NOMO-1 (cell line): ENCODE measurements around the gene SPTAN1.

Experiments used
- DNase-seq, 2 experiments: peaks; one replicate each; lab custom pipeline; 2025; ENCODE audit not compliant: unreplicated experiment in 2 of 2; lab: John Stamatoyannopoulos, UW

SPTAN1 gene

DNA sequence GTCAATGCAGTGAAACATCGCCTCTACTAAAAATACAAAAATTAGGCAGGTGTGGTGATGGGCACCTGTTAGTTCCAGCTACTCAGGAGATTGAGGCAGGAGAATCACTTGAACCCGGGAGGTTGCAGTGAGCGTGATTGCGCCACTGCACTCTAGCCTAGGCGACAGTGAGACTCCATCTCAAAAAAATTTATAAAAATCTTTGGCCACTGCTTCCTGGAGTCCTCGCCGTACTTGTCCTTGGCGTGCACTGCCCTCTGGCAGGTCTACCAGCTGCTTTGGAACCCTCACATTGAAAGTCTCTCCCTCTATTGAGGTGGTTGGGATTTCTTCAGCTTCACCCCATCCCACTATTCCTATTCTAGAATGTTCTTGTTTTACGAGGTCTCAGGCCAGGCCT, 79.2 kb downstream of the SPTAN1 start:
- DNase-seq = no peak

DNA sequence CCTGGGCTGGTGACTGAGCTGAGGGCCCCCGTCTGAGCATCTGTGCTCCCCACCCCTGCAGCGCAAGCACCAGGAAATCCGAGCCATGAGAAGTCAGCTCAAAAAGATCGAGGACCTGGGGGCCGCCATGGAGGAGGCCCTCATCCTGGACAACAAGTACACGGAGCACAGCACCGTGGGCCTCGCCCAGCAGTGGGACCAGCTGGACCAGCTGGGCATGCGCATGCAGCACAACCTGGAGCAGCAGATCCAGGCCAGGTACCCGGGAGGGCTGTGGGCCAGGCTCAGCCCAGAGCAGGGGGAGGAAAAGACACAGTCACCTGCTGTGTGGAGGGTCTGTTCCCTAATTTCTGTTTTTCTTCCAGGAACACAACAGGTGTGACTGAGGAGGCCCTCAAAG, 79.7 kb downstream of the SPTAN1 start:
- DNase-seq = no peak

DNA sequence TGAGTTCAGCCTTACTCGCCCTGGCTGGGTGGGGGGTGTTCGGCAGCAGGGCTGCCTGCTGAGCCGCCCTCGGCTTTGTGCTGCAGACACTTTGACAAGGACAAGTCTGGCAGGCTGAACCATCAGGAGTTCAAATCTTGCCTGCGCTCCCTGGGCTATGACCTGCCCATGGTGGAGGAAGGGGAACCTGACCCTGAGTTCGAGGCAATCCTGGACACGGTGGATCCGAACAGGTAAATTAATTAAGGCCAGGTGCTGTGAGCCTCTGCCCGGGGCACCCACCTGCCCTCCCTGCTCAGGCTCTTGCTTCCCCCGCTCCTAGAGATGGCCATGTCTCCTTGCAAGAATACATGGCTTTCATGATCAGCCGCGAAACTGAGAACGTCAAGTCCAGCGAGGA, 80.1 kb downstream of the SPTAN1 start:
- no peak for DNase-seq

DNA sequence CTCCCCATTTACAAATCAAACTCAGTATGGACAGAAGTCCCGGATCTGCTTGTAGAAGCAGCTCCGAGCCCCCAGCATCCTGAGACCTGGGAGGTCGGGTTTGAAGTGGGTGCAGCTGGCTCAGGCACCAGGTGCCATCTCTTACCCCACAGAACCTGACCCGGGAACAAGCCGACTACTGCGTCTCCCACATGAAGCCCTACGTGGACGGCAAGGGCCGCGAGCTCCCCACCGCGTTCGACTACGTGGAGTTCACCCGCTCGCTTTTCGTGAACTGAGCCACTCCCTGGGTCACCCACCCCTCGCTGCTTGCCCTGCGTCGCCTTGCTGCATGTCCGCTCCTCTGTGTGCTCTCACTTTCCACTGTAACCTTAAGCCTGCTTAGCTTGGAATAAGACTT, 80.7 kb downstream of the SPTAN1 start:
- DNase-seq = no peak

DNA sequence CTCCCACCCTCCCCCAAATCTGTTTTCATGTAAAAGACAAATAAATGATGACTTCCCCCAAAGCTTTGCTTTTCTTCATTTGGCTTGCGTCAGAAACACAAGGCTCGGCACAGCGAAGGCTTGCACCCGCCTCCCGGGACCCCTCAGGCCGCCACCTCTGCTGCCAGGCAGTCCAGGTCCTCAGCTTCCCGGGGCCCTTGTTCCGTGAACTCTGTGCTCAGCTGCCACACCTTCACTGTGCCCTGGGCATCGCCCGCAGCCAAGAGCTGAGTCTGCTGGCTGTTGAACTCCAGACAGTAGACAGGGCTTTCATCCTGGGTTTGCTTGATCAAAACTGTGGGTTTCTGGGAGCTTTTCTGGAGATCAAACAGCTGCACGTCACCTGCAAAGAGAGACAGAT, 81.2 kb downstream of the SPTAN1 start:
- DNase-seq = no peak

DNA sequence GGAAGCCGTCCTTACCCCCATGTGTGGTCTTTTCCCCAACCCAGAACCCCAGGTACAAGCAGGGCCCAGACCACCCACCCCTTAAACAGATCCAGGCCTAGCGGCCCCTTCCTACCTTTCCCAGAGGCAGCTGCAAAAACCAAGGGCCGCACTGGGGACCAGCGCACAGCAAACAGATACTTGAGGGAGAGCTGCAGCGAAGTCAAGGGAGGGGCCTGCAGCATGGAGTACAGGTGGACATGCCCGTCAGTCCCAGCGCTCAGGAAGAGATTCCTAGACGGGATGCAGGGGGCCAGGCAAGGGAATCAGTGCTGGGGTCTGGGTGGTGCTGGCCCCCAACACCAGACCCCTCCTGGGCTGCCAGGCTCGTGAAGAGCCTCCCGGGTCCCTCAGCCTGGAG, 81.7 kb downstream of the SPTAN1 start:
- DNase-seq = no peak

DNA sequence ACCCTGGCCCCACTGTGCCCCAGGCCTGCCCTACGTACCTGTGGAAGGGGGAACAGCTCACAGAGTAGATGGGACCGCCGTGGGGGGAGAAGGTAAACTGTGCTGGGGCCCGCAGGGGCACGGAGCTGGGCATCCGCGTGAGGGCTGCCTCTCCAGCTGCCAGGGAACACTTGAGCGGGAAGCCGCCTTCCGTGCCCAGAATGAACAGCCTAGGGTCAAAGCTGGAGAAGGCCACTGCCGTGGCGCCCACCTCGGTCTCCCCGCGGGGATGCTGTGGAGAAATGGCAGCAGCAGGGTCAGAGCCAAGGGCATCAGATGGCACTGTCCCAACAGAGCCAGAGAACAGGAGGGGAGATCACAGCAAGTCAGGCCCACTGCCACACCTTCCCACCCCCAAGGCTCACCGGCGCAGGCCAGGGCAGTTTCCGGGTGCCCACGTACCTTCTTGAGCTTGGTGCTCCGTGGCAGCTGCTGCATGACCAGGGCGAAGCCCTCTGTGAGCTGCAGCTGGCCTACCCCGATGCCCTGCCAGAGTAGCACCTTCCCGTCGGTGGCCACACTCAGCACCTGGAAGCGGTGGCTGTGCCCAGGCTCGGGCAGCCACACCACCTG, 82.4 kb downstream of the SPTAN1 start:
- no peak for DNase-seq

DNA sequence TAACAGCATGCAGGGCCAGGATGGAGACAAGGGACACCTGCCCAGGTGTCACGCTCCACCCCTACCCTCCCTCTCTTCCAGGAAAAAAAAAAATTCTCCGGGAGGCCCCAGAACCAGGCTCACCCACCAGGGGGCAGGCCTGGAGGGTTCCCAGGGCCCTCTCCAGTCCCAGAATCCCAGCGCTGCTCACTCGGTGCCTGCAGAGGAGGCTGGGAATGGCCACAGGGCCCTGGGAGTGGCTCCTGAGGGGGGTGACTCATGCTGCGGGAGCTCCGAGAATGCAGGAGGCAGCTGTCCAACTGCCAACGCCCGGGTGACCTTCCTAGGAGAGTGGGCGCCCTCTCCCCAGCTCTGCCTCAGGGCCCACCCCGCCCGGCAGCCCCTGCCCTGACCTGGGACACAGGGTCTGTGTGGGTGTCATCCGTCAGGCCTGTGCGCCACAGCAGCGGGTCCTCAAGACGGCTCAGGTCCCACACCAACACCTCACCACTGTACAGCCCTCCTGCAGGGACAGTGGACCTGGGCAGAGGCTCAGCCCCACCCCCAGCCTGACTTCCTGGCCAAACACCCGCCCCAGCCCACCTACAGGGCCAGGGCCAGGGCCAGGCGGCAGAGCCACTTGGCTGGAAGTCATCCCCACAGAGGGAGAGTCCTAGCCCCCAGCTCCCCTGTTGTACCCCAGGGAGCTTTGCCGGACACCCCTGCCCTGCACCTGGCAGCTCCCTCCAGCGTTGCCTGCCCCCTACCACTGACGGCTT, 83.1 kb downstream of the SPTAN1 start:
- DNase-seq = no peak

DNA sequence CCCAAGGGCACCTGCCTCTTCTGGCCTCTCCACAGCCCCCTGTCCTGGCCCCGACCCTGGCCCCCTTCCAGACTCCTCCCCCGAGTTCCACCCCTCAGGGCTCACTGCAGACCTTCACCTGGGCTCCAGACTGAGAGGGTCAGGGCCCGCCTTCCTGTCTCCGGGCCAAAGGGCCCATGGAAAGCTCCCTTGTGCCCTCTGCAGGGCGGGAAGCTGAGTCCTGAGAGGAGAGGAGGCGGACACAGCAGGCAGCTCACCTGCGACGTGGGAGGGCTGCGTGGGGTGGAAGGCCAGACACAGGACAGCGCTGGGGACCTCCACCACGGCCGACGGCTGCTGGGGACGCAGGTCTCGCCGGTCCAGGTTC, 83.6 kb downstream of the SPTAN1 start:
- DNase-seq = no peak

DNA sequence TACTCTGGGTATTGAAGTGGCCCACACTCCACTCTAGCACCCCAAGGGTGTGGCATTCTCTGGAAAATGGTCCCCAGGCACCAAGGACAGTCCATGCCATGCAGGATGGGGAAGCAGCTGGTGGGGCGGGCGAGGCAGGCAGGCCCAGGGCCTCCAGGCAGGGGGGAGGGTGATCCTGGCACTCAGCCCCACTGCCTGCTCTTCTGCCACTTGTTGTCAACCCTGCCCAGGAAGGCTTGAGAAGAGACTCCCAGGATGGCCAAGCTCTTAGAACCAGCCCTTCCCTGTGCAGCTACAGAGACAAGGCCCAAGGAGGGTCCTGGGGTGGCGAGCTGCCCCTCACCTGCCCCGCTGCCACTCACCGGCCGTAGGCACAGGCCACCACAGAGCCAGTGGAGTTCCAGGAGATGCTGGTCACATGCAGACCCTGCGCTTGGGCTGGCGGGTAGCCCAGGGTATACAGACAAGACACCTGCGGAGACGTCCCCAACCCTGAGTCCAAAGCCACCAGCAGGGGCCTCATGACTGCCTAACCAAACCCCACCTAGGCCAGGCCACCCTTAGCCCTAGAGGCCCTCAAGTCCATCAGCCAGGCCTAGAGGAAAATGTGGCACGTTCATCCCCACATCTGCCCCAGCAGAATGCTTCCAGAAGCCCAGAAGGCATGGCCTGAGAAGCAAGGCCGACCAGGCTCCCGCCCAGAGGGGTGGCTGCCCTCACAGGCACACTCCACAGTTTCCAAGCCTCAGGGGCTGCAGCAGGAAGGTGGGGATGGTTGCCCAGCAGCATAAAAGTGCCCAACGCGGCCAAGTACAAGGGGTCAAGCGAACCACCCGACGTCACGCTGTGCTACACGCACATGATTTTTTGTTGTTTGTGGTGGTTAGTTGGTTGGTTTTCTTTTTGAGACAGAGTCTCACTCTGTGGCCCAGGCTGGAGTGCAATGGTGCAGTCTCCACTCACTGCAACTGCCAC, 84.5 kb downstream of the SPTAN1 start:
- DNase-seq = no peak

- no peak for DNase-seq
Observed at GRCh38 chr9:128637656-128638055, 85.3 kb downstream of the SPTAN1 start.

GRCh38 chr9:128638580-128638979, 86.2 kb downstream of the SPTAN1 start:
- DNase-seq = no peak

- no peak for DNase-seq
Observed at GRCh38 chr9:128640603-128641002, 88.2 kb downstream of the SPTAN1 start.

GRCh38 chr9:128642675-128643245, 90.4 kb downstream of the SPTAN1 start:
- DNase-seq = no peak

DNA sequence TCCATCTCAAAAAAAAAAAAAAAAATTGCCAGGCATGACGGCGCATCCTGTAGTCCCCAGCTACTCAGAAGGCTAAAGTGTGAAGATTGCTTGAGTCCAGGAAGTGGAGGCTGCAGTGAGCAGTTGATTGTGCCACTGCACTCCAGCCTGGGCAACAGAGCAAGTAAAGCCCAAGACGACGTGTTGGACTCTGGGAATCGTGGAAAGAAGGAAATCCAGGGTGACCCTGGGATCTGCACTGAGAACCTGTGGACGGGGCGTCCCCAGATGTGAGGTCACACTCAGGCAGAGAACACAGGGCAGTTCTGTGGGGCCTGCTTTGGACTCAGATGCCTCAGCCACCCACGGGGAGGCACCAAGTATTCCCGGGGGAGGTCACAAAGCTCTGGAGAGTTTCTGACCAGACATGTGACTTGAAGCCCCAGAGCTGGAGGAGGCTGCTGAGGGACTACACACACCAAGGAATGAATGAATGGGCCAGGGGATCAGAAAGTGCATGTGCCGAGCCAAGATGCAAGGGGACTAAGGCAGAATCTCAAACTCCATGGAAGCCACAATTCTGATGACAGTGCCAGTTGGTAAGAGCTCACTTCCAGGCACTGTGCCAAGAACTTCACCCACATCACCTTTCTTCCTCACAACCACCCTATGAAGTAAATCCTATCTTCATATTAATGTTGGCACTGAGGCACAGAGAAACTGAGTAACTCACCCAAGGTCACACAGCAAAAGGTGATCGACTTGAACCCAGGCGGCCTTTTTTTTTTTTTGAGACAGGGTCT, 91.3 kb downstream of the SPTAN1 start:
- DNase-seq = no peak

DNA sequence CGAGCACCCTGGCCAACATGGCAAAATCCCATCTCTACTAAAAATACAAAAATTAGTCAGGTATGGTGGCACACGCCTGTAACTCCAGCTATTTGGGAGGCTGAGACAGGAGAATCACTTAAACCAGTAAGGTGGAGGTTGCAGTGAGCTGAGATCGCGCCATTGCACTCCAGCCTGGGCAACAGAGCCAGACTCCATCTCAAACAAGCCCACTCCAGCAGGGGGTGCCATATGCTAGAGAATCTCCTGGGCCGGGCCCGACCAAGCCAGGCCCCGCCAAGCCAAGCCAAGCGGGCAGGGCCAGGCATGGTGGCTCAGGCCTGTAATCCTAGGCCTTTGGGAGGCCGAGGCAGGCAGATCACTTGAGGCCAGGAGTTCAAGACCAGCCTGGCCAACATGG, 95.8 kb downstream of the SPTAN1 start:
- peak; percentile 7 to 32 for DNase-seq

DNA sequence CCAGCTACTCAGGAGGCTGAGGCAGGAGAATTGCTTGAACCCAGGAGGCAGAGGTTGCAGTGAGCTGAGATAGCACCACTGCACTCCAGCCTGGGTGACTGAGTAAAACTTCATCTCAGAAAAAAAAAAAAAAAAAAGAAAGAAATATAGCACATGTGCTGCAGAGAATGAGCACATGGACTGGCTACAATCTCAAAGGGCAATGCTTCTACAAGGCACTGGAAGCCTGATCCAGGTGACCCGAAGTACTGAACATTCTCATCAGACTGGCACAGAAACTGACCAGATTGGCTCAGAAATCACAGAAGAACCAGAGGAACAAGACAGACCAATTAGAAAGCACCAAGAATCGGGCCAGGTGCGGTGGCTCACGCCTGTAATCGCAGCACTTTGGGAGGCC, 99.4 kb downstream of the SPTAN1 start:
- no peak for DNase-seq

DNA sequence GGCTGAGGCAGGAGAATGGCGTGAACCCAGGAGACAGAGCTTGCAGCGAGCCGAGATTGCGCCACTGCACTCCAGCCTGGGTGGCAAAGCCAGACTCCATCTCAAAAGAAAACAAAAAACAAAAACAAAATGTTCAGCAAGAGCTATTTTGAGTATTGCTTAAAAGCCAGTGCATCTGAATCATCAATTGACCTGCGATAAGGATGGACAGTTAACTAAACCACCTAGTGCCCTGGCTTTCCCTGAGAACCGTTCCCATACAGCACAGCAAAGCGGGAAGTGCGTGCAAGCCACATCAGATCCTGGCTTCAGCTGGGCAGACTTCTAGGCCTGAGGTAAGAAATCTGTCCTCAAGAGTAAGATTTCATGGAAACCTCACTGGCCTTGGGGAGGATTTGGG, 101.5 kb downstream of the SPTAN1 start:
- DNase-seq = no peak

GRCh38 chr9:128654481-128654880, 102.1 kb downstream of the SPTAN1 start:
- DNase-seq = no peak
